Neural cell (in vitro differentiated cells): ENCODE data around the gene OSBP2. TPM values are rescaled to one million over a fixed set of nuclear protein-coding genes. Genes with fewer than 3 reads are reported as not detected.

Experiments
- H2AFZ ChIP-seq: fragments of 200-600, 300-800 bp; sonication (generic), shearing (Covaris generic); 2 replicates; pipeline ENCODE4 v1.6.0; 2014; ENCODE audit warnings: low read depth, mild to moderate bottlenecking, antibody characterized with exemption, low read length, moderate library complexity
- H3F3A ChIP-seq: fragments of 200-600 bp; shearing (Covaris generic); 2 replicates; pipeline ENCODE4 v1.6.1; 2016; ENCODE audit warnings: mild to moderate bottlenecking, moderate library complexity, mixed read lengths, antibody characterized with exemption, low read length; ENCODE audit not compliant: insufficient read depth, poor library complexity, severe bottlenecking
- H3K27ac ChIP-seq: fragments of 200-600, 300-800 bp; sonication (generic), shearing (Covaris generic); 2 replicates; pipeline ENCODE4 v1.5.1; 2014; ENCODE audit warnings: mild to moderate bottlenecking, low read length, moderate library complexity
- H3K27me3 ChIP-seq: fragments of 300-800, 200-600 bp; sonication (generic), shearing (Covaris generic); 2 replicates; pipeline ENCODE4 v1.6.0; 2014; ENCODE audit warnings: mild to moderate bottlenecking, low read depth, low read length, moderate library complexity; ENCODE audit not compliant: insufficient read depth
- H3K36me3 ChIP-seq: fragments of 300-800, 200-600 bp; sonication (generic), shearing (Covaris generic); 2 replicates; pipeline ENCODE4 v1.5.1; 2014; ENCODE audit warnings: mild to moderate bottlenecking, antibody characterized with exemption, low read length, moderate library complexity; ENCODE audit not compliant: insufficient read depth
- H3K4me2 ChIP-seq: fragments of 300-800, 200-600 bp; sonication (generic), shearing (Covaris generic); 2 replicates; pipeline ENCODE4 v1.6.0; 2014; ENCODE audit warnings: mild to moderate bottlenecking, low read length
- H3K4me3 ChIP-seq: fragments of 300-800, 200-600 bp; sonication (generic), shearing (Covaris generic); 2 replicates; pipeline ENCODE4 v1.5.1; 2014; ENCODE audit warnings: mild to moderate bottlenecking, low read length, moderate library complexity
- H3K79me2 ChIP-seq: fragments of 200-600 bp; shearing (Covaris generic); replicated peaks from 2 replicates; pipeline ENCODE4 v1.6.0; 2014; ENCODE audit warnings: mild to moderate bottlenecking, low read length, moderate library complexity; ENCODE audit not compliant: insufficient read depth
- H3K9ac ChIP-seq: fragments of 300-800, 200-600 bp; sonication (generic), shearing (Covaris generic); 2 replicates; pipeline ENCODE4 v1.6.1; 2016; ENCODE audit warnings: mild to moderate bottlenecking, low read length, mixed read lengths
- H3K9me2 ChIP-seq: fragments of 200-600 bp; shearing (Covaris generic); 2 replicates; pipeline ENCODE4 v1.6.1; 2016; ENCODE audit warnings: mild to moderate bottlenecking, low read length, mixed read lengths; ENCODE audit not compliant: insufficient read depth
- H3K9me3 ChIP-seq: fragments of 200-600, 300-800 bp; sonication (generic), shearing (Covaris generic); 2 replicates; pipeline ENCODE4 v1.6.1; 2016; ENCODE audit warnings: mild to moderate bottlenecking, mixed run types, low read length, moderate library complexity, mixed read lengths
- H4K20me1 ChIP-seq: fragments of 200-600 bp; shearing (Covaris generic); 2 replicates; pipeline ENCODE4 v1.6.1; 2016; ENCODE audit warnings: mild to moderate bottlenecking, mixed run types; ENCODE audit not compliant: insufficient read depth
- CTCF ChIP-seq: fragments of 450-650 bp; IDR thresholded peaks from 2 replicates; pipeline ENCODE4 v1.5.1; 2014; ENCODE audit warnings: antibody characterized with exemption, mild to moderate bottlenecking, moderate library complexity; ENCODE audit not compliant: poor library complexity, severe bottlenecking
- EP300 ChIP-seq: fragments of 450-650 bp; conservative IDR thresholded peaks from 2 replicates; pipeline ENCODE4 v1.6.1; 2014; ENCODE audit warnings: antibody characterized with exemption, mild to moderate bottlenecking, moderate library complexity; ENCODE audit not compliant: poor library complexity, severe bottlenecking
- EZH2 ChIP-seq: fragments of 200-600, 300-800 bp; shearing (Covaris generic), sonication (generic); IDR thresholded peaks from 2 replicates; pipeline ENCODE4 v1.6.1; 2014; ENCODE audit warnings: antibody characterized with exemption, low read length, borderline replicate concordance, mild to moderate bottlenecking; ENCODE audit not compliant: insufficient read depth, poor library complexity, severe bottlenecking
- MXI1 ChIP-seq: fragments of 450-650 bp; conservative IDR thresholded peaks from 2 replicates; pipeline ENCODE4 v1.6.1; 2014; ENCODE audit warnings: antibody characterized with exemption, mild to moderate bottlenecking; ENCODE audit not compliant: poor library complexity, severe bottlenecking
- POLR2AphosphoS5 ChIP-seq: IDR thresholded peaks from 2 replicates; pipeline ENCODE4 v1.6.1; 2012
- RAD21 ChIP-seq: fragments of 450-650 bp; conservative IDR thresholded peaks from 2 replicates; pipeline ENCODE4 v1.6.1; 2014; ENCODE audit warnings: antibody characterized with exemption, mild to moderate bottlenecking, moderate library complexity
- REST ChIP-seq: IDR thresholded peaks from 2 replicates; pipeline ENCODE4 v1.6.1; 2012; ENCODE audit warnings: borderline replicate concordance
- SMC3 ChIP-seq: fragments of 450-650 bp; conservative IDR thresholded peaks from 2 replicates; pipeline ENCODE4 v1.6.1; 2014; ENCODE audit warnings: antibody characterized with exemption, mild to moderate bottlenecking, moderate library complexity; ENCODE audit not compliant: poor library complexity
- TAF1 ChIP-seq: IDR thresholded peaks from 2 replicates; pipeline ENCODE4 v1.6.1; 2012; ENCODE audit warnings: low read depth
- polyA plus RNA-seq: library from polyadenylated mRNA; depleted of rRNA; stranded (reverse); fragments of >200 nt; gene quantifications from 2 replicates; pipeline ENCODE4 v1.2.3, GENCODE V29; 2014

The OSBP2 gene
- polyA plus RNA-seq, 1 donor from 2014 or later, result 8.7 TPM

GRCh38 chr22:30837531-30837930, 142.9 kb downstream of the OSBP2 start:
- no peaks in the 10 kb centered on the region for H3K79me2 ChIP-seq
- no peaks in the 10 kb centered on the region for H3K9me2 ChIP-seq
- H2AFZ ChIP-seq, result no peak overlapping the region
- H4K20me1 ChIP-seq, result no peaks in the 10 kb centered on the region
- H3F3A ChIP-seq, result no peaks in the 10 kb centered on the region
- no peak overlapping the region for H3K4me3 ChIP-seq
- no peak overlapping the region for H3K27ac ChIP-seq
- H3K27me3 ChIP-seq, result no peaks in the 10 kb centered on the region
- no peaks in the 10 kb centered on the region for H3K9me3 ChIP-seq
- no peaks in the 10 kb centered on the region for H3K36me3 ChIP-seq
- H3K9ac ChIP-seq, result no peak overlapping the region
- TF ChIP-seq MXI1 (no peak), RAD21 (no peak), SMC3 (no peak), CTCF (no peak), EZH2 (no peak), TAF1 (no peak), POLR2AphosphoS5 (no peak), EP300 (no peak), REST (no peak)
- H3K4me2 ChIP-seq, result no peak overlapping the region

- no peaks in the 10 kb centered on the region for H3K79me2 ChIP-seq
- TF ChIP-seq REST, result no peak
- no peak for TF ChIP-seq MXI1
- no peak for TF ChIP-seq RAD21
- no peak for TF ChIP-seq EP300
- TF ChIP-seq POLR2AphosphoS5, result no peak
- no peak for TF ChIP-seq TAF1
- no peak for TF ChIP-seq CTCF
- TF ChIP-seq EZH2, result no peak
- TF ChIP-seq SMC3, result no peak
- H2AFZ ChIP-seq, result no peak overlapping the region
- no peaks in the 10 kb centered on the region for H3K36me3 ChIP-seq
- no peak overlapping the region for H3K4me3 ChIP-seq
- no peak overlapping the region for H3K27ac ChIP-seq
- H3F3A ChIP-seq, result no peaks in the 10 kb centered on the region
- no peak overlapping the region for H3K9ac ChIP-seq
- no peaks in the 10 kb centered on the region for H3K9me3 ChIP-seq
- no peaks in the 10 kb centered on the region for H3K27me3 ChIP-seq
- H3K4me2 ChIP-seq, result no peak overlapping the region
- no peaks in the 10 kb centered on the region for H3K9me2 ChIP-seq
- H4K20me1 ChIP-seq, result no peaks in the 10 kb centered on the region
Measured at GRCh38 chr22:30838111-30838510, 143.4 kb downstream of the OSBP2 start.
